ENCODE measurements around the gene AHCYL2. TPM values are rescaled to one million over a fixed set of nuclear protein-coding genes. Genes with fewer than 3 reads are reported as not detected.

The AHCYL2 gene
- total RNA-seq, 2 experiments from 2014 or later = 5.0 to 8.7 TPM

GRCh38 chr7:129466796-129467195, 242.0 kb downstream of the AHCYL2 start:
- Histone ChIP-seq H3K27ac (ENCODE audit: low read depth, low read length, poor library complexity, severe bottlenecking) (no peak overlapping the region), H3K4me1 (ENCODE audit: insufficient read depth, low read length, poor library complexity, severe bottlenecking) (no peaks in the 10 kb centered on the region), H3K9me2 (ENCODE audit: insufficient read depth, low read length) (no peaks in the 10 kb centered on the region), H4K20me1 (ENCODE audit: insufficient read depth, low read length) (no peaks in the 10 kb centered on the region), H3K4me2 (ENCODE audit: low read length) (no peak overlapping the region), H3K9me3 (ENCODE audit: low read length) (no peaks in the 10 kb centered on the region), H3K4me3 (ENCODE audit: low read depth, low read length, poor library complexity, severe bottlenecking) (no peak overlapping the region), H3K79me2 (ENCODE audit: insufficient read depth, low read depth, low read length) (no peaks in the 10 kb centered on the region), H2AFZ (ENCODE audit: low read length) (no peak overlapping the region), H3K36me3 (ENCODE audit: insufficient read depth, low read length) (no peaks in the 10 kb centered on the region)
- DNase-seq (ENCODE audit: low spot score) = no peak
- POLR2A ChIA-PET = no interaction called here
- CTCF ChIA-PET (ENCODE audit: unreplicated experiment) = interaction anchor here (1.0 kb wide), 1 partner anchor 99 kb away, joined by 3 read pairs; no protein-coding TSS in a partner anchor
- no TSS peak for BruUV-seq (replicated peaks)
- TF ChIP-seq, protein P1, sequence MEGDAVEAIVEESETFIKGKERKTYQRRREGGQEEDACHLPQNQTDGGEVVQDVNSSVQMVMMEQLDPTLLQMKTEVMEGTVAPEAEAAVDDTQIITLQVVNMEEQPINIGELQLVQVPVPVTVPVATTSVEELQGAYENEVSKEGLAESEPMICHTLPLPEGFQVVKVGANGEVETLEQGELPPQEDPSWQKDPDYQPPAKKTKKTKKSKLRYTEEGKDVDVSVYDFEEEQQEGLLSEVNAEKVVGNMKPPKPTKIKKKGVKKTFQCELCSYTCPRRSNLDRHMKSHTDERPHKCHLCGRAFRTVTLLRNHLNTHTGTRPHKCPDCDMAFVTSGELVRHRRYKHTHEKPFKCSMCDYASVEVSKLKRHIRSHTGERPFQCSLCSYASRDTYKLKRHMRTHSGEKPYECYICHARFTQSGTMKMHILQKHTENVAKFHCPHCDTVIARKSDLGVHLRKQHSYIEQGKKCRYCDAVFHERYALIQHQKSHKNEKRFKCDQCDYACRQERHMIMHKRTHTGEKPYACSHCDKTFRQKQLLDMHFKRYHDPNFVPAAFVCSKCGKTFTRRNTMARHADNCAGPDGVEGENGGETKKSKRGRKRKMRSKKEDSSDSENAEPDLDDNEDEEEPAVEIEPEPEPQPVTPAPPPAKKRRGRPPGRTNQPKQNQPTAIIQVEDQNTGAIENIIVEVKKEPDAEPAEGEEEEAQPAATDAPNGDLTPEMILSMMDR (conservative IDR thresholded peaks at IDR 0.05; ENCODE audit: low read length) = no peak
- no peak for TF ChIP-seq EZH2phosphoT487 (IDR thresholded peaks at IDR 0.05; ENCODE audit: borderline replicate concordance, low read depth, low read length)
- intact Hi-C loops (cut with micrococcal nuclease; ENCODE audit: unreplicated experiment) = no loop called here

GRCh38 chr7:129468087-129468486, 243.3 kb downstream of the AHCYL2 start:
- CTCF ChIA-PET (ENCODE audit: unreplicated experiment) = no interaction called here
- POLR2A ChIA-PET = interaction anchor here (0.6 to 1.5 kb wide), 3 partner anchors 55 to 116 kb away, joined by 3 to 5 read pairs (median 3); no protein-coding TSS in a partner anchor
- DNase-seq (ENCODE audit: low spot score) = no peak

GRCh38 chr7:129468547-129468946, 243.7 kb downstream of the AHCYL2 start:
- no peak for DNase-seq (ENCODE audit: low spot score)
- no peaks in the 10 kb centered on the region for H3K79me2 ChIP-seq (ENCODE audit: insufficient read depth, low read depth, low read length)
- no peaks in the 10 kb centered on the region for H3K9me3 ChIP-seq (ENCODE audit: low read length)
- H4K20me1 ChIP-seq (ENCODE audit: insufficient read depth, low read length) = no peaks in the 10 kb centered on the region
- no peaks in the 10 kb centered on the region for H3K9me2 ChIP-seq (ENCODE audit: insufficient read depth, low read length)
- ChIA-PET POLR2A (interaction anchor here (1.5 kb wide), 1 partner anchor 101 kb away, joined by 3 read pairs; no protein-coding TSS in a partner anchor), CTCF (ENCODE audit: unreplicated experiment) (no interaction called here)
- H3K36me3 ChIP-seq (ENCODE audit: insufficient read depth, low read length) = no peaks in the 10 kb centered on the region
- BruUV-seq (replicated peaks) = no TSS peak
- no peak overlapping the region for H3K27ac ChIP-seq (ENCODE audit: low read depth, low read length, poor library complexity, severe bottlenecking)
- no peak for TF ChIP-seq EZH2phosphoT487 (IDR thresholded peaks at IDR 0.05; ENCODE audit: borderline replicate concordance, low read depth, low read length)
- TF ChIP-seq, protein P1 (conservative IDR thresholded peaks at IDR 0.05; ENCODE audit: low read length) = no peak
- H3K4me3 ChIP-seq (ENCODE audit: low read depth, low read length, poor library complexity, severe bottlenecking) = no peak overlapping the region
- intact Hi-C loops (cut with micrococcal nuclease; ENCODE audit: unreplicated experiment) = no loop called here
- no peak overlapping the region for H3K4me2 ChIP-seq (ENCODE audit: low read length)
- no peaks in the 10 kb centered on the region for H3K4me1 ChIP-seq (ENCODE audit: insufficient read depth, low read length, poor library complexity, severe bottlenecking)
- no peak overlapping the region for H2AFZ ChIP-seq (ENCODE audit: low read length)

More at GRCh38 chr7:129468087-129468486, 243.3 kb downstream of the AHCYL2 start:
- BruUV-seq (replicated peaks) = no TSS peak
- TF ChIP-seq, protein P1 (conservative IDR thresholded peaks at IDR 0.05; ENCODE audit: low read length) = no peak
- TF ChIP-seq EZH2phosphoT487 (IDR thresholded peaks at IDR 0.05; ENCODE audit: borderline replicate concordance, low read depth, low read length) = no peak
- Histone ChIP-seq H3K27ac (ENCODE audit: low read depth, low read length, poor library complexity, severe bottlenecking) (no peak overlapping the region), H3K4me2 (ENCODE audit: low read length) (no peak overlapping the region), H4K20me1 (ENCODE audit: insufficient read depth, low read length) (no peaks in the 10 kb centered on the region), H3K9me3 (ENCODE audit: low read length) (no peaks in the 10 kb centered on the region), H3K4me3 (ENCODE audit: low read depth, low read length, poor library complexity, severe bottlenecking) (no peak overlapping the region), H3K36me3 (ENCODE audit: insufficient read depth, low read length) (no peaks in the 10 kb centered on the region), H3K79me2 (ENCODE audit: insufficient read depth, low read depth, low read length) (no peaks in the 10 kb centered on the region), H2AFZ (ENCODE audit: low read length) (no peak overlapping the region), H3K4me1 (ENCODE audit: insufficient read depth, low read length, poor library complexity, severe bottlenecking) (no peaks in the 10 kb centered on the region), H3K9me2 (ENCODE audit: insufficient read depth, low read length) (no peaks in the 10 kb centered on the region)
- intact Hi-C loops (cut with micrococcal nuclease; ENCODE audit: unreplicated experiment) = no loop called here

Data from OCI-LY7 (cell line).